NCI-H345 (cell line): ENCODE measurements around the gene MIOX.

Source experiments
- DNase-seq: peaks from one replicate; lab custom pipeline; 2025; lab: John Stamatoyannopoulos, UW

MIOX gene

DNA sequence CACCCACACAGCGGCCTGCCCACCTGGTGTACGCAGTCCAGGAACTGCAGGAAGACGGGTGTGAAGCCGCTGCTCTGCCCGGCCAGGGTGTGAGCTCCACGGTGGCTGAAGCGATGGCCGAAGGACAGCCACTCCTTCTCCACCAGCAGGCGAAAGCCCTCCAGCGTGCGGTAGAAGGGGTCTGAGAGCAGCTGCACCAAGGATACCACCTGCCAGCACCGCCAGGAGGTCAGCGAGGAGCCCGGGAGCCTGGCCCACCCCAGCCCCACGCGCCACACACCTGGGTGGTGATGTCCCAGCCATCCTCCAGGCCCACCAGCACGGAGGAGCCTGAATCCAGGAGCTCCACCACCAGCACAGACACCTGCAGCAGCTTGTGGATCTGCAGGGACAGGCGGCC, 31.5 kb upstream of the MIOX start:
- DNase-seq = no peak

DNA sequence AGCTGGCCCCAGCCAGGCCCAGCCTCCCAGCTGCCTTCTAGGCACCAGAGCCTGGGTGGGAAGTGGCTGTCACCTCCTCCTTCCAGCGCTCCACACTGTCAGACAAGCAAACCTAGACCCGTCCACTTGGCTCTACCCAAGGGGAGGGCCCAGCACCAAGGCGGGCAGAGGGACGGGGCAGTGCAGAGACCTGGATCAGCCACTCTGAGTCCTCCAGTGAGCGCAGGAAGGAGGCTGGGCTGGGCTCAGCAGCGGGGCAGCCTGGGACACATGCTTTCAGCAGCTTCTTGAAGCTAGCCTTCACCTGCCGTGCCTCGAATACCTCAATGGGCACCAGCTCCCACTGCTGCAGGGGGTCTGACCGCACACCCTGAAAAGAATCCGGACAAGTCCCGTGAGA, 30.6 kb upstream of the MIOX start:
- no peak for DNase-seq

DNA sequence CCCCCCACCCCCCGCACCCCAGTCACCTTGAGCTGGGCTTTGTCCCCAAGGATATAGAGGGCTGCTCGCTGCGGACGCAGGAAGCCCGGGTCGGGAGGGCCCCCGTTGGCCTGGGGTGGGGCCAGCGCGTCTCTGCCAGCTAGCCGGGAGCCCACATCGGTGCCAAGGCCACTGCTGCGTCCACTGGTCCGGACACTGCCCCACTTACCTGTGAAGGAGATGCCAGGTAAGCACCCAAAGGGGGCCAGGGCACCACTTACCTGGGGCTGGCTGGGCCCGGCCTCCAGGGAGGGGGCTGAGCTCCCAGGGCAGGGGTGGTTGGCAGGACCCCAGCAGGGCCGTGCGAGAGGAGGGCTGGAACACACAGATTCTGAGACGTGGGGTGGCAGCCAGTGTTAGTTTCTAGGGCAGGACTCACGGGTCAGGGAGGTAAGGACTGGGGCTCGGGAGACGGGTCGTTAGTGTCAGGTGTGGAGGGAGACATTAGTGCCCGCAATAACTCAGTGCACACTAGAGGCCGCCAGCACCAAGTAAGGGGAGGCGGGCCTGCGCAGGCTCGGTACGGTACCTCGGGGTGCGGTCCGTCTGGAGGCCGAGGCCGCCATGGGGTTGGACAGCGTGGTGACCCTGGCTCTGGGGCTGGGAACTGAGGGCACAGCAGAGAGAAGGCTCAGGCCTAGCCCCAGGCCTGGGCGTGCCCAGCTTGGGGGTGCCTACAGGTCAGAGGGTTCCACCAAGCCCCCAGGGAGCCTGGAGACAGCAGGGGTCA, 30.0 kb upstream of the MIOX start:
- no peak for DNase-seq

DNA sequence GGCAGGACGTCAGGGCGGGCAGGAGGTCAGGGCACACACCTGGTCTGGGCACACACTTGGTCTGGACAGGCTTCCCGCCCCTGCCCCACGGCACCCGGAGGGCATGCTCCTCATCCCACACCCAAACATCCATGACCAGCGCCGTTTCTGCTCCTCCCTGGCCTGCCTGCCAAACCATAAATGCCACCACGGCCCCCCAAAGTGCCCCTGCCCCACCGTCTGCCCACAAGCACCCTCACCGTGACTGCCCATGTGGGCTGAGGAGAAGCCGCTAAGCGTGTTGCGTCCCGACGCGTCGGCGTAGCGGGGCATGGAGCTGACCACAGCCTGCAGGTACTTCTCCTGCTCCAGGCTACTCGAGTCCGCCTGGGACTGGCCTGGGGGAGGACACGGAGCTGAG, 27.6 kb upstream of the MIOX start:
- DNase-seq = no peak

DNA sequence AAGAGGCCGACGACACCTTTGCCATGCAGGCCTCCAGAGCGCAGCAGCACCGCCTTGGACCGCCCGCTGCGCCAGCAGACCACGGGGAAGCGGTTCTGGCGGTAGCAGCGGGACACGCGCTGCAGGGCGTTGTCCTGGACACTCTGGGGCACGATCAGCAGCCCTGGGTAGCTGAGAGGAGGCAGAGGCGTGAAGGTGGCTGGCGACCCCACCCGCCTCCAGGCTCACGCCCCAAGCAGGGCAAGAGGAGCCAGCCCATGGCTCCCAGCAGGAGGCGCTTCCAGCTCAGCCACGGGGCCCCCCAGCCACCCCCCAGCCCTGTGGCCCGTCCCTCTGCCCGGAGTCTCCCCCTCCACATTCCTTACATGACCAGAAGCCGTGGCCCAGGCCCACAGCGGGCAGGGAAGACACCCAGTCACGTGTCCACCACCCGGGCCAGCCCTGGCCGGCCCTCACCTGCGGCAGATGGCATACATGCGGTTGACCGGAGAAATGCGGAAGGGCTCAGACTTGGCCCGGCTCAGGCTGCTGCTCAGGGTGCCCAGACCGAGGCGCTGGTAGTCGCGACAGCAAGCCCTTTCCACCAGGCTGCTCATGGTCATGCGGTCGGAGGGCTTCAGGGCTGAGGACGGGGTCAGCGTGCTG, 27.0 kb upstream of the MIOX start:
- no peak for DNase-seq

DNA sequence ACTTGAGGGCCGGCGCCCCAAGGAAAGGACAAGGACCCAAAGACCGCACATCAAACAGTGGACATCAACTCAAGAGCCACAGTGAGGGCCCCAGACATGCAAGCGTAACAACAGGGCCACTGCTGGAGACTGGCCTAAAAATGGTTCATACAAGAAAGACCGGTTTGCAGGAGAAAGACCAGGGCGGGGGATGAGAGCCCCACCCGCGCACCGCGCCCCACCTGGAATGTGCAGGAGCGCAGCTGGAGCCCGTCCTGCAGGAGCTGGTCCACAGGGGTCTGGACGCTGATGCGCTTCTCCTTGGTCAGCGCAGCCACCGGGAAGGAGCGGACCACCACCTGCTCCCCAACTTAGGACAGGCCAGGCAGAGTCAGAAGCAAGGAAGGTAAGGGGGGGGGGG, 25.7 kb upstream of the MIOX start:
- DNase-seq = no peak

DNA sequence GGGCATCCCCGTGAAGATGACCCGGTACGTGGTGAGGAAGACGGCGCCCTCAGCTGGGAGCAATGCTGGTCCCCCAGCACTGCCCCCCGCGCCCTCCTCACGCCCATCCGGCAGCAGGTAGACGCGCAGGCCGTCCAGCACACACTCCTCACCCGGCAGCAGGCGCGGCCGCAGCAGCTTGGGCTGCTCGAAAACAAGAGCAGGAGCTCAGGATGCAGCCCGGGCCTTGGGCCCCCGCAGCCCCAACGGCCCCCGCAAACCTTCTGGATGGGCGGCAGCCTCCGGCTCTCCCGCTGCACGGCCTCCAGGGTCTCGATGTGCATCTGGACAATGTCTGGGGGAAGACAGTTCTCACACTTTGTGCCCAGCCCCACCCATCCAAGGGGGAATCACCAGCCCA, 25.1 kb upstream of the MIOX start:
- DNase-seq = no peak

DNA sequence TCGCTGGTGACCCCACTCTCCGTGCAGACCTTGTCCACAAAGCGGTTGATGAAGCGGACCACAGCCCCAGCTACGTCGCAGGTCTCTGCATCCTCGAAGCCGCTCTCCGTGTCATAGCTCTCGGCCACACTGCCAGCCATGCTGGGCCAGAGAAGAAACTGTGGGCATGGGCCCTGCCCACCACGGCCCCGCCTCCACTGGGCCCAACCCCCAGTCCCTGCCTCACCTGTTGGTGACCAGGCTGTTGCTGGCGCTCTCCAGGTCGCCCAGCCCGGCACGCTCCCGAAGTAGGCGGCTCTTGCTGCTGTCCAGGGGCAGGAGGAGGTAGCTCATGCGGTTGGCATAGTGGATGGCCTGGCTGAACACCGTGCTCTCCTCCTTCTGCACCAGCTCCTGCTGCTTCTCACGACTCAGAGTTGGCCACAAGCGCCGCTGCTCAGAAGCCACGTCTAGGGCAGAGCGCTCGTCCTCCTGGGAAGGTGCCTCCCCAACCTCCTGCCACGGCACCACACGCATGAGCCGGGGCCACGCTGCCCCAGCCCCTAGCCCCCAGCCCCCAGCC, 24.6 kb upstream of the MIOX start:
- no peak for DNase-seq

DNA sequence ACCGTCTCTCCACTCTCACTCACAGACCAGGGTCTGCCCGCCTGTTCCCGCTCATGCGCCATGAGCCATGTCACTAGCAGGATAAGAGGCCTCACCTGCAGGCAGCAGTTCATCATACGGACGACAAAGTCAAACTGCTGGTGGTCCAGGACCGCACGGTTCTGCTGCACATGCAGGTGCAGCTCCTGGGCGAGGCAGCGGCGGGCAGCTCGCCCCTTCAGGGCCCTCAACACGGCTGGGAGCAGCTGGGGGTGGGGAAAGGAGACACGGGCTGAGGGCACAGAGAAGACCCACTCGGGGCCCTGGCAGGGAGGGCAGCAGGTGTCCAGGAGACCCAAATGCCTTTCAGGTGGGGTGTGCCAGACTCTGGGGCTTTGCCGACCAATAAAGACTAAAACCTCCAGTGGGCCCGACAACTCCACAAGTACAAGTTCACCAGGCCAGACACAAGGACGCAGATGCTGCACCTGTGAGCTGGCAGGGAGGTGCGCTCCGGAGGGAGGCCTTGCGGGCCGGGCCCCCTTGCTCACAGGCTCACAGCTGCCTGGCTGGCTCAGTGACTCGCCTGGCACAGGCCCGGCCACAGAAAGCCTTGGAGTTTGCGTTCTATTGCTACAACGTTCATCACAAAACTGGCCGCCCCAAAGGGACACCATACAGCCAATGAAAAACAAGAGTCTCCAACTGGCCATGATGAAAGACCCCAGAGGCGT, 23.3 kb upstream of the MIOX start:
- no peak for DNase-seq

DNA sequence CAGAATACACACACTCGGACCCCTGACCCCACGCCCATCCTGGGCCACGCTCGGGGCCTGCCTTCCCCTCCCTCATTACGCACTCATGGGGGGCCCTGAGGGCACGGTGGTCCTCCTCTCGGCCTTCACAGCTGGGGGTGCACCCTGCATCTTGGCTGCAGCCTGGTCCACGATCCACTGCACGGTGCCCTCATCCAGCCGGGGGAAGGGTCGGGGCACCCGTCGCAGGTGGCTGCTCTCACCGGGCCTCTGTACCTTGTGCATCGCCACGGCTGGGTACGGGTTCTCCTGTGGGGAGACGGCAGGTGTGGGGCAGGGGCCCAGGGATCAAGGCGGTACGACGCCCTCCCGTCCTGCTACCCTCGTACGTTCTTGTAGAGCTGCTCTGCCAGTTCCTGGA, 22.2 kb upstream of the MIOX start:
- no peak for DNase-seq

DNA sequence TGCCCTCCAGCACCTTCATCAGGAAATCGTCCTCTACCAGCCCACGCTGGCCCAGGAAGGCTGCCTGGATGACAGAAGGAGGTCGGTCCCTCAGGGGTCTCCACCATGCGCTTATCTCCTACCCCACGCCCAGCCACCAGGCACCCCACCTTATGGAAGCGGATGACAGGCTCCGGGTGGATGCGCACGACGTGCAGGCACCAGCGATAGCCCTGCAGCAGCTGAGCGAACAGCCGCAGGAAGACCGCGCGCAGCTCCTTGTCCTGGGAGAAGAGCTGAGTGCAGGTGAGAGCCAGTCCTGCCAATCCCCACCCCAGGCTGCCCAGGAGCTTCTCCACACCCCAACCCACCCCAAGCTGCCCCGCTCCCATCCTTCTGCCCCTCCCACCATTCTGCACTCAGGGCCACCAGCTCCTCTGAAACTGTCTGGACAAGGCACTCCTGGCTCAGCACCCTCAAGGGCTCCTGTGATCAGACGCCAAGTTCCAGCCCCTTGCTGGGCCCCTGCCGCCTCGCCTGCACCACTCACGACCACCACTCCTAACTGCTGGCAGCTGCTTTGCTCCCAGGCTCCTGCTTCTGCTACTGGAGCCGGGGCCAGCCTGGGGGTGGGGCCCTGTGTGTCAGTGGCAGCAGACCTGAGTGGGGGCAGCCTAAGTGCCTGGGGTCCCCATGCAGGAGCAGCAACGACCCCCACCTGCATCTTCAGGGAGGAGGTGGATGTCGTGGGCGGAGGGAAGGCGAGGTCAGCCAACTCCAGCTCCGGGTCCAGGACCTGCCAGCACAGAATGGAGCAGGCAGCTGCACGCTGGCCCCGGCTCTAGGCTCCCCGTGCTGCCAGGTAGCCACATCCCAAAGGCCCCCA, 21.4 kb upstream of the MIOX start:
- no peak for DNase-seq

DNA sequence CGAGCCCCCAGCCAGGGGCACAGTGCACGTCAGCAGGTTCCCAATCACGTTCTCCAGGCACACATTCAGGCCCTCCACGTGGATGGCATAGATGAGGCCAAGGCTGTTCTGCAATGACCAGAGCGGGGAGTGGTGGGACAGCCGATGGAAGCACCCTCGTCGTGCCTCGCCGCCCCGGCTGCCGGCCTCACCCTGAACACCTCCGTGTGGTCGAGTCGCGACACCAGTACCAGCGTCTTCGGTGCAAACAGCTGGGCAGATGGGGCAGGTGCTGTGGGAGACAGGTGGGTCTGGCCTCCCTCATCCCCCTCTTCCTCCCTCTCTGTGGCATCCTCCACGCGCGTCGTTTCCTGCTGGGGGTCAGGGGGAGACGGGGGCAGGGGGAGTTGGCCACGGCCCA, 19.3 kb upstream of the MIOX start:
- DNase-seq = no peak

DNA sequence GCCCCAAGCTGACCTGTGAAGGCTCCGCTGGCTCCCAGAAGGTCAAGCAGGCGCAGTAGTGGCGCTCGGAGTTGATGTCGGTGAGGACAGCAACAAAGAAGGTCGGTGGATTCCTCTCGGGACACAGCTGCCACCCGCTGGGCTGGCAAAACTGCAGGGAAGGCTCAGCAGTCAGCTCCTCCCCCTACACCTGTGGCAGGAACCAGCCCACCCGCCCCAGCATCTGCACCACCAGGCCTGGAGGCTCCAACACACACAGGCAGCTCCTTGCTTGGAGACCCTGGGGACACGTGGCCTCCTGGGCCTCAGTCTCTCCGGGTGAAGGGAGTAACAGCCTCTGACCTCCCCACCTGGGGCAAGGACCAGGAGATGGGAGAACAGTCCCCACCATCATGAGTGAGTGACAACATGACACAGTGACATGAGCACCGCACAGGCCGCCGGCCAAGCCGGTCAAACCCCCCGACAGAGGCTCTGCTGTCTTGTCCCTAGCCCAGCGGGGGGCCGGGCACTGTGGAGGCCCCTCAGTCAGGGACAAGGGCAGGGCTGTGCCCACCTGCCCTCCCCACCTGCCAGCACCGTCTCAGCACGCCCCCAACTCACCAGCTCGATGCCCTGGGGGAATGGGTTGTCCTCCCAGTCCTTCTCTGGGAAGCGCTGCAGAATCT, 18.8 kb upstream of the MIOX start:
- no peak for DNase-seq

DNA sequence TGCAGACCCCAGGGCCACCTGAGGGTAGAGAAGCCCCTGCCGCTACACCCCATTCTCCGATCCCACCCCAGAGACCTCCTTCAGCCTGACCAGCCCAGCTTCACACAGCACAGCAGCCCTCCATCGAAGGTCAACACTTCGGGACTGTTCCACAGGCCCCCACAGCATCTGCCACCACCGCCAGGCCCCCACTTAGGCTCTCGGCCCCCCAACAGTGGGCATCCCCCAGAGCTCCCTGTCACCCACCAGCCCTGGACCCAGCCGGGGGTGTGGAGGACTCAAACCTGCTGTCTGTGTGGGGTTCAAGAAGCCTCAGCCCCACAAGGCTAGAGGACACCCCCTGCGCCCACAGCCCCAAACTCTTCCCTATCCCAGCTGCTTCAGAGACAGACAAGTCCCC, 18.0 kb upstream of the MIOX start:
- no peak for DNase-seq

DNA sequence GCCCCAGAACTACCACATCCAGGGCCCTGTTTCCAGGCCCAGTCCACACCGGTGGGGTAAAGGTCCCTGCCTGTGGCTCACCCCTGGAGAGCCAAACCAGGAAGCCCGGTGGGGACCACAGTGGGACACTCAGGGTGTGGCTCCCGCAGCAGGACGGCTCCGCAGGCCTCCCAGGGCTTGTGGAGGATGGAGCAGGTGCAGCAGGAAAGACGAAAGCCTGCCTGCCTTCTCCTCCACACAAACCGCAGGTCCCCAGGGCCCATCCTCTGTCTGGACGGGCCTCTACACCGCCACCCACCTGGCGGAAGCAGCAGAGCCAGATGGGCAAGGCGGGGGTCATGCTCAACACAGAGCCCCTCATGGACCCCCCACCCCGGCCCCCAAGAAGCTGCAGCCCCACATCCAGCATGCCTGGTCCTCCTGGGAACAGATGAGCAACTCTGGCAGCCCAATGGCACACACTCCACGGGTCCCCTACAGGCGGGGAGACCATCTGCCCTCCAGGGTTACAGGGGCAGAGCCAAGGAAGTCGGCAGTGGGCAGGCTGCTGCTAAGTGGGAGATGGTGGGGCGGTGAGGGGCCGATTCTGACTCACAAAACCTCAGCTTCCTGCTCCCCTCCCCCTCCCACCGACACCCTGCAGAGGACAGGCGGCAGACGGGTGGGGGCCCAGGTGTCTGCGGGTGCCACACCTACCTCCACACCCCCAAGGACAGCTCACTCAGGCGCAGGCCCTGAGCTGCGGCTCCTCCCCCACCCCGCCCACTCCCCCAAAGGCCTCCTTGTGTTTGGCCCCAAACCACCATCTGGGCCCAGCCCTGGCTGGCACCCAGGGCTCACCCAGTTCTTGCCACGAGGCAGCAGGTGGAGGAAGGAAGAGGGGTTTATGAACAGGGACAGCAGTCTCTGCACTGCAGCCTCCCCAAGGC, 17.0 kb upstream of the MIOX start:
- peak; percentile 85 for DNase-seq

DNA sequence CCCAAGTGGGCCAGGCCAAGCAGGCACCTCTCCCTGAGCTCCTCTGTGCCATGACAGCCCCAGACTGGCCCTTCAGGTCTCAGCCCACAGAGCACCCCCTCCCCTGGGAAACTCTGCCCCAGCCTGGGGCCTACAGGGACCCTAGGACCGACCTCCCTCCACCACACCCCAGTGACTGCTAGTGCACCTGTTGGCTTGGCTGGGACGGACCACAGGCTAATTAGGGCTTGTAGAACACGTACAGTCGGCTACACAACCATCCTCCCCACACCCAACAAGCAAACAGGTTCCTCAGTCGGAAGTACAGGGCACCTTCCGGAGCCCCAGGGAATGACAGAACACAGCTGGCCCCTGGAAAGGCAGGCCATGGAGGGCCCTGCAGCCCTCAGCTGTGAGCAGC, 16.2 kb upstream of the MIOX start:
- DNase-seq = no peak

DNA sequence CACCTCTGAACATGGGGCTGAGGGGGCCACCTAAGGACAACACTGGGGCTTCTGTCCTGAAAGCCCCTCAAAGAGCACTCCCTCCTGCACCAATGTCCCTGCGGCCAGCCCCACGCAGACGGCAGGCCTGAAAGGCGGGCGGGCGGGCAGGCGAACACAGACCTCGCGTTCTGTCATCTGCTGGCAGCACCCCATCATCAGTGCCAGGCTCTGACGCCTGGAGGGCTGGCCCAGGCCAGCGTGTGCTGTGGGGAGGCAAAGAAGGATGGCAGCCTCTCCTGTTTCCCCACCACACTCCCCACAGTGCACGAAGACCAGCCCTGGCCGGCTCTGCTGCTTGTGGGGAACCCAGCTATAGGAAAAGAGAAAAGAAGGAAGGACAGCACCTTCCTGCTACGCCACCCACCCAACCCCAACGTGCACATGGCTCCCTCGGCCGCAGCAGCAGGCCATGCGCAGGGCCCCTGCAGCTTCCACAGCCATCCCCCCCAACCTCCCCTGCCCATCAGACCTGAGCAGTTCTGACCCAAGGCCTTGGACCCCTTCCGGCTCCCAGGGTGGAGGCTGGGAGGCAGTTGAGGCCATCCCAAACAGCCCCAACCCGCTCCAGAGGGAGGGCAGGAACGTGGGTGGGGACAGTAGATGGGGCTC, 15.3 kb upstream of the MIOX start:
- no peak for DNase-seq

DNA sequence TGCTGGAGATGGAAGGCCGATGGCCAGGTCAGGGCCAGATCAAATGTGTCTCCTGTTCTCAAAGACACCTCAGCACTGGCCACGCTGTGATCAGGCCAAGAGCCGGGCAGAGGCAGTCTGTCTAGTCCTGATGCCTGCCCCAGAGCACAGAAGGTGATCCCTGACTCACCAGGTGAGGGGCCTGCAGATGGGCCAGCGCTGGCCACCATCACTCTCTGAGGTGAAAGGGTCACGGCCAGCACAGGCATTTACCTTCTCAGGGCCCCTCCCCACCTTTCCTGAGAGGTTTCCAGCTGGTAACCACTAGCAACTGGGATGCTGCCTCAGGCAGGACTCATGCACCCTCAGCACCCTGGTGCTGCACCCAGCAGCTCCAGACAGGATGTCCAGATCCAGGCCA, 14.7 kb upstream of the MIOX start:
- DNase-seq = no peak

DNA sequence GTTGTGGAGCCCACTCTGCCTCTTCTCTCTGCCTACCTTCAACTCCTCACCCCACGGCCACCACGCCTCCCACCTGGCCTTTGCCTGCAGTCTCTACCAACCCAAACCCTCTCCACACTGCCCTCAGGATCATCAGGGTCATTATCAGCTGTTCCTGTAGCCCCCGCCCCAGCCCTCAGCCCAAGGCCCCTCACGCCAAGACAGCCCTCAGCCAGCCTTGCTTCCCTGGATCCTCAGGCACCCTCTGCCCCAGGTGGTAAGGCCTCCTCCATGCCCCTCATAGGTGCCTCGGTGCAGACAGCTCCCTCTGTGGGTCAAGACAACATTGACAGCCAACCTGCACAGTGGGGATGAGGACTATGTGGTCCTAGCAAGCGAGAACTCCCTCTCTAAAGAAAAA, 13.6 kb upstream of the MIOX start:
- DNase-seq = no peak
